ENCODE results near the gene ITPKC. TPM values are rescaled to one million over a fixed set of nuclear protein-coding genes. Genes with fewer than 3 reads are reported as not detected.

Gene ITPKC
- total and polyA plus RNA-seq, 9 of the 15 experiments (the other 6 are each of a cell fraction or from before 2014, with no cell fraction given), result 0.08 to 9.3 (median 5.8) TPM

GRCh38 chr19:40689339-40690049 is 27.4 kb upstream of the ITPKC start:
- BruUV-seq (replicated peaks), result no TSS peak
- CTCF ChIA-PET (ENCODE audit: low intra/inter-chr PET ratio), result no interaction called here
- peak overlapping the region; percentile 73 to 92 for H3K9ac ChIP-seq (ENCODE audit: insufficient read depth in 1 of 2, low read depth in 2 of 2, low read length in 2 of 2)
- intact Hi-C loops (cut with micrococcal nuclease) (loop anchor here (2.0 kb wide), 1 partner anchor 23 kb away; no protein-coding TSS in a partner anchor), in situ Hi-C loops (cut with MboI) (no loop called here)
- peak overlapping the region; percentile 97 for H3K27ac ChIP-seq (ENCODE audit: extremely low read depth, low read depth, low read length)
- peaks cover 39 to 58% of the 10 kb centered on the region in 2 experiments for H3K4me1 ChIP-seq (replicated peaks in 1 of 2; ENCODE audit: control insufficient read depth in 2 of 2, insufficient read depth in 2 of 2, low read length in 2 of 2)
- H3K9me3 ChIP-seq (replicated peaks; ENCODE audit: control insufficient read depth, insufficient read depth, low read depth, low read length), result no peaks in the 10 kb centered on the region; the same call in 1 of the 2 replicates
- POLR2A ChIA-PET, result interaction anchor here (0.7 kb wide), 1 partner anchor 469 kb away, joined by 3 read pairs; no protein-coding TSS in a partner anchor
- H2AFZ ChIP-seq (ENCODE audit: low read depth, low read length), result no peak overlapping the region
- peaks cover 6% of the 10 kb centered on the region for H3K9me1 ChIP-seq (ENCODE audit: control insufficient read depth, insufficient read depth, low read length)
- 17% methylated on average over 17 of the region's 18 CpGs for WGBS (ENCODE audit: insufficient coverage, low coverage, missing lambda C conversion rate)
- H3K4me3 ChIP-seq, result peak overlapping the region; percentile 65
- H3K36me3 ChIP-seq (ENCODE audit: control insufficient read depth, insufficient read depth, low read length), result peaks cover 38% of the 10 kb centered on the region; the same call in 2 of the 3 replicates
- FAIRE-seq (peak; percentile 19), DNase-seq (ENCODE audit: extremely low read depth in 1 of 4, low spot score in 3 of 4) (peak; percentile 51 to 68 (median 56)), ATAC-seq (peak; percentile 51)
- no peaks in the 10 kb centered on the region for H3K27me3 ChIP-seq (ENCODE audit: control insufficient read depth in 2 of 2, insufficient read depth in 2 of 2, low read length in 2 of 2)
- H3K4me2 ChIP-seq (ENCODE audit: insufficient read depth, low read length), result peak overlapping the region; percentile 90
- 0 out of 2 replicates have a peak, but pooled peaks cover 4% of the 10 kb centered on the region for H4K20me1 ChIP-seq (replicated peaks; ENCODE audit: control insufficient read depth, insufficient read depth, low read length)
- H3K79me2 ChIP-seq (ENCODE audit: control insufficient read depth, insufficient read depth, low read length), result peaks cover 36% of the 10 kb centered on the region
- TF ChIP-seq RFX1 (IDR thresholded peaks at IDR 0.05), result no peak
- 0 out of 2 replicates have a peak, but pooled peaks have one; percentile 57 for TF ChIP-seq HBP1 (CRISPR knock-in tag; IDR thresholded peaks at IDR 0.05)
- no peak; the same call in 1 of the 2 replicates for TF ChIP-seq NCOA1 (IDR thresholded peaks at IDR 0.05; ENCODE audit: low read depth)
- TF ChIP-seq ZBTB1 (CRISPR knock-in tag; IDR thresholded peaks at IDR 0.05; ENCODE audit: borderline replicate concordance, low read depth), result peak; percentile 52; the same call in 1 of the 2 replicates
- TF ChIP-seq YBX1 (IDR thresholded peaks at IDR 0.05), result no peak
- 0 out of 2 replicates have a peak, but pooled peaks have one; percentile 20 for TF ChIP-seq THRB (CRISPR knock-in tag; conservative IDR thresholded peaks at IDR 0.05)
- TF ChIP-seq SUPT5H (IDR thresholded peaks at IDR 0.05), result peak; percentile 54
- peak; percentile 52 for TF ChIP-seq FIP1L1 (IDR thresholded peaks at IDR 0.05; ENCODE audit: low read depth, low read length, poor library complexity, severe bottlenecking)
- no peak for TF ChIP-seq FOXJ3 (CRISPR knock-in tag; IDR thresholded peaks at IDR 0.05)
- TF ChIP-seq ZFPM2 (CRISPR knock-in tag; IDR thresholded peaks at IDR 0.05), result no peak
- no peak for TF ChIP-seq ZFX (CRISPR knock-in tag; IDR thresholded peaks at IDR 0.05)
- TF ChIP-seq IRF9 (tag; IDR thresholded peaks at IDR 0.05), result no peak
- TF ChIP-seq GMEB1 (CRISPR knock-in tag; IDR thresholded peaks at IDR 0.05), result no peak
- TF ChIP-seq NFRKB (IDR thresholded peaks at IDR 0.05; ENCODE audit: low read depth), result no peak
- TF ChIP-seq VEZF1 (CRISPR knock-in tag; IDR thresholded peaks at IDR 0.05), result no peak
